Thyroid gland (tissue), 4 donors: Measurements from ENCODE around the gene PARD3B.

Experiments used
- POLR2A ChIP-seq, 2 donors: fragments of 450-650 bp; IDR thresholded peaks; one replicate each; pipeline ENCODE4 v1.6.1; 2017; ENCODE audit warnings: antibody characterized with exemption in 2 of 2, mild to moderate bottlenecking in 2 of 2, moderate library complexity in 1 of 2
- TF ChIP-seq, protein P1 (sequence below), 6 experiments: fragments of 200-600 bp in 3 of 6; fragments of 450-650 bp in 3 of 6; sonication (generic) in 3 of 6; IDR thresholded peaks; one replicate each; pipeline ENCODE4 v1.5.1; 2016 to 2019; ENCODE audit warnings: antibody characterized with exemption in 6 of 6, mild to moderate bottlenecking in 2 of 6, inconsistent platforms in 1 of 6, moderate library complexity in 1 of 6

DNA sequence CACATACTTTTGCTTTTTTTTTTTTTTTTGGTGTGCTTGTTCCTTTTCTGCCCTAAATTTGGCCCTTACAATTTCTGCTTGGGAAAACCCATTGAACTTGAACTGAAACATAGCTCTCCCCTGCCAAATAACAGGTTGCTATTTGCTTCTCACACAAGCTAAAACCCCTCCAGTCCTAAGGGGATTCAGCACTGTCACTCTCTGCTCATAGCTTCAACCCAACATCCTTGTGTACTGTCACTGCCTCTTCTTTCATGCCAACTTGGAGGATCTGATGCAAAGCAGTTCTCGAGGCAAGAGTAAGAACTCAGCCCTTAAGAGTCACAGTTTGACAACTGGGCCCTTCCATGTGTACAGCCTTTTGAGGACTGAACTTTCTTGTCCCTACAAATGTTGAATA, 1106.4 kb downstream of the PARD3B start:
- TF ChIP-seq POLR2A (IDR thresholded peaks at IDR 0.05) = no peak
- TF ChIP-seq, protein P1, sequence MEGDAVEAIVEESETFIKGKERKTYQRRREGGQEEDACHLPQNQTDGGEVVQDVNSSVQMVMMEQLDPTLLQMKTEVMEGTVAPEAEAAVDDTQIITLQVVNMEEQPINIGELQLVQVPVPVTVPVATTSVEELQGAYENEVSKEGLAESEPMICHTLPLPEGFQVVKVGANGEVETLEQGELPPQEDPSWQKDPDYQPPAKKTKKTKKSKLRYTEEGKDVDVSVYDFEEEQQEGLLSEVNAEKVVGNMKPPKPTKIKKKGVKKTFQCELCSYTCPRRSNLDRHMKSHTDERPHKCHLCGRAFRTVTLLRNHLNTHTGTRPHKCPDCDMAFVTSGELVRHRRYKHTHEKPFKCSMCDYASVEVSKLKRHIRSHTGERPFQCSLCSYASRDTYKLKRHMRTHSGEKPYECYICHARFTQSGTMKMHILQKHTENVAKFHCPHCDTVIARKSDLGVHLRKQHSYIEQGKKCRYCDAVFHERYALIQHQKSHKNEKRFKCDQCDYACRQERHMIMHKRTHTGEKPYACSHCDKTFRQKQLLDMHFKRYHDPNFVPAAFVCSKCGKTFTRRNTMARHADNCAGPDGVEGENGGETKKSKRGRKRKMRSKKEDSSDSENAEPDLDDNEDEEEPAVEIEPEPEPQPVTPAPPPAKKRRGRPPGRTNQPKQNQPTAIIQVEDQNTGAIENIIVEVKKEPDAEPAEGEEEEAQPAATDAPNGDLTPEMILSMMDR (IDR thresholded peaks at IDR 0.05) = no peak
